Left forelimb (tissue), 1 donor: ENCODE measurements around the gene CCDC81.

ENCODE experiments used
- DNase-seq: peaks from one replicate; pipeline ENCODE4 v3.0.0-alpha.2; 2018; ENCODE audit warnings: low spot score

The CCDC81 gene

DNA sequence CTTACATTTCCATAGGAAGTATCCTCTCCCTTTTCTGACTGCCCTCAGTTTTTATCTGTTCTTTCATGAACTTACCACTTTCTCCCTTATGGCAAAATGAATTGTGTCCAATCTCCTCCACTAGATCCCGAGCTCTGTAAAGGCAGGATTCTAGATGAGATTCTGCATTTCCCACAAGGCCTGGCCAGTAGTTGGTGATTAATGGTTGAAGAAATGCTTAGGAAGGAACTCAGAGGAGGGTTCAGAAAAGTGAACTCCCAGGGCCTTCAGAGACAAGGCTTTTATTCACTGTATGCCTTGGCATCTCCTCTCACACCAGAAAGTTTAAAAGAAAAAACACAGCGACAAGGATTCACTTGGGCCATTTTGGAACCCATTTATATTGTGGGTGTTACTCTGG, 66.2 kb downstream of the CCDC81 start:
- no peak for DNase-seq

DNA sequence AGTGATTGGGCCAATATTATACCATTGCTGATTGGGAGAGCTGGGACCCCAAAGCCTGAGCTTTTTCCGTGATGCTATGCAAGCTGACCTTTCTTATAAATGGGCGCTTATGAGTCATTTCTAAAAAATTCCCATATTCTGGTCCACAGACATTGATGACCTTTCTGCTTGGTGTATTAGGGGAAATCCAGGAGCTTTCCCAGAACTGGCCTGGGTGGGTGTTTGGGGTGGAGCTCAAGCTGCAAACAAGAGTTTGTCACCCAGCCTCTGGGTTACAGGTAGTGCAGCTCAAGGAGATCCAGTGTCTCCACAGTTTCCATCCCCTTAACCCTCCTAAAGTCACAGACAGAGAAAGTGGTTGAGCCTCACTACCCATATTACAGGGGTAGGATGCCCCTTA, 67.7 kb downstream of the CCDC81 start:
- DNase-seq: no peak

DNA sequence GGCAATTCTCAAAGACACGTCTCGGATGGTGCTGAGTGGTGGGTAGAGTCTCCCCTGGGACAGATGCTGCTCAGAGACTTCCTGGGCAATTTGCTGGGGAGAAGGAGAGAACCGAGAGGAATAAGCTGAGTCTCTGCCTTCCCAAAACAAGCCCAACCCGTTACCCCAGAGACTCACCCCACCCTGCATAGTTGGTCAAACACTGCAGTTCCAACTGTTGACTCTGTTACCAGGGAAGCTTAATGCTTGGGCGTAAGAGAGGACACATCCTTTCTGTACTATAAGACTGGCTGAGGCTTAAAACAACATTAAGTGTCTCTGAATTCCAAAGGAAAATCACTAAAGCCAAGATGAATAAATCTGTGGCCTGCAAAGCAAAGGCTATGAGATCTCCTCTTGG, 68.1 kb downstream of the CCDC81 start:
- no peak for DNase-seq

DNA sequence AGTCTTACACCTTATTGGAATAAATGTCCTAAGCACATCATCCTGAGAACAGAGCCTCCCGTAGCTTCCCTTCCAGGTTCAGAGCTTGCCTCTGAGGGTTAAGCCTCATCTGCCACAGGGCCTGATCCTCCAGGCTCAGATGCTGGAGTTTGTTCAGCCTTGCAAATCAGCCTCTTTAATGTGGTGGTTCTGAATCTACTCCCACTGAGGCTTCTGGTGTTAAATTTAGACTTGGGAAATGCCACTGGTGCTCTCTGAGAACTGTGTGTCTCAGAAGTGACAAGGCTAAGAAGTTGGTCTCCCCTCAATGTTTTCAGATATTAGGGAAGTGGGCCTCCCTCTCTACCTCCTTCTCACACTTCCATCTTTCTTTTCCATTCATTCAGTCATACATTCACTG, 68.7 kb downstream of the CCDC81 start:
- no peak for DNase-seq

DNA sequence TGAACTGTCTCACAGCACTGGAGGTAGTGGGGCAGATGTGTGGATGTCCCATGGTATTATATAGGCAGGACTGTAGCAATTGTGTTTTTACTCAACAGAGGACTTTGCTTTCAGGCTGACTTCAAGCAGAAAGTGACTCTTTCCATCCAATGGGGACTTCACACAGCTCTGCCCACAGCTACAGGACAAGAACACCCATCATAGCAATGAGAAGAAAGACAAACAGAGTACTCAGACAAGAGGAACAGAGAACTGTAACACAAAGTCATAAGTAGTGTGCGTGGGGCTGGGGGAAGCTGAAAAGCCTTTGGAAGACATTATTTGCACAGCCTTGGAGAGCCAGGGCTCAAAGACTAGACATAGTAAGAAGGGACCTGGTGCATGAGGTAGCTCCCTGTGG, 70.3 kb downstream of the CCDC81 start:
- DNase-seq: no peak

DNA sequence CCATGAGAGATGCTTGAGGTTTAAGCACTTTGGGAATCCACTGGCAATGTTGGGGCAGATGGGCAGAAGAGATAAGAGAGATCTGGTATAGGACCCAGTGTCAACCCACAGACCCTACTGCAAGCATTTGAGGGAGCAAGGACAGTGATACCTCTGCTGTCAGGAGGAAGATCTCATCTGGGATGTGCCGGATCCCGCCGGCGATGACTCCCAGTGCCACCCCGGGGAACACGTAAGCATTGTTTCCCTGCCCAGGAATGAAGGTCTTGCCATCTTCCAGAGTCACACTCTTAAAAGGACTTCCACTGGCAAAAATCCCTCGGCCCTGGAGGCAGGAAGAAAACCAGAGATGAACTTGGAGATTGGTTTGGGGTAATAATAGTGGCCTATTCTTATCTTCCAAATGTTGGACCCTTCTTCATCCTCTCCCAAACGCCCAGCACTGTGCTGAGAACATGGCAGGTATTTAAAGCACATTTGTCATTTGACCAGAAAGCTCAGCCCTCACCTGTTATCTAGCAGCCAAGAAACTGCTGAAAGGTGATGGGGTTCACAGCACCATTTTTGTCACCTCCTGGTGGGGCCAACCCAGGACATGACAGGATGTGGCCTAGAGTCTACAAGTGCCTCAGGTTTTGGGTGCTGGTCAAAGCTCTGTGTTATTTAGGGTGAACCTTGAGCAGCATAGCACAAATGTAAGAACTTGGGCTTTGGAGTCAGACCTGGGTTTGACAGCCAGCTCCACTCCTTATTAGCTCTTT, 71.7 kb downstream of the CCDC81 start:
- DNase-seq: no peak

DNA sequence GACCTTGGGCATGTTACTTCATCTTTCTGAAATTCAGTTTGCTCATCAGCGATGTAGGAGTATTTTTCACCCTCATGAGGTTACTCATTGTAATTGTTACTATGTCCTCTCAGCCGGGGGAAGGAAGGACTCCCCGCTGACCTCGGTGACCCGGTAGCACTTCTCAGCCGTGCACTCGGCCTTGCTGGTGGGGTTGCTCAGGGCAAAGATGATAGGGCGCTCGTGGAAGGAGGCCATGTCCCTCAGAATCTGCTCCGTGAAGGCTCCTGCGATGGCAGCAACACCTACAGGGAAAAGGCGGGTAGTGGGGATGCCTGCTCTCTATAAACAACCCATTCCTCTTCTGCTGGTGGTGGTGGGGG, 72.2 kb downstream of the CCDC81 start:
- DNase-seq: no peak

DNA sequence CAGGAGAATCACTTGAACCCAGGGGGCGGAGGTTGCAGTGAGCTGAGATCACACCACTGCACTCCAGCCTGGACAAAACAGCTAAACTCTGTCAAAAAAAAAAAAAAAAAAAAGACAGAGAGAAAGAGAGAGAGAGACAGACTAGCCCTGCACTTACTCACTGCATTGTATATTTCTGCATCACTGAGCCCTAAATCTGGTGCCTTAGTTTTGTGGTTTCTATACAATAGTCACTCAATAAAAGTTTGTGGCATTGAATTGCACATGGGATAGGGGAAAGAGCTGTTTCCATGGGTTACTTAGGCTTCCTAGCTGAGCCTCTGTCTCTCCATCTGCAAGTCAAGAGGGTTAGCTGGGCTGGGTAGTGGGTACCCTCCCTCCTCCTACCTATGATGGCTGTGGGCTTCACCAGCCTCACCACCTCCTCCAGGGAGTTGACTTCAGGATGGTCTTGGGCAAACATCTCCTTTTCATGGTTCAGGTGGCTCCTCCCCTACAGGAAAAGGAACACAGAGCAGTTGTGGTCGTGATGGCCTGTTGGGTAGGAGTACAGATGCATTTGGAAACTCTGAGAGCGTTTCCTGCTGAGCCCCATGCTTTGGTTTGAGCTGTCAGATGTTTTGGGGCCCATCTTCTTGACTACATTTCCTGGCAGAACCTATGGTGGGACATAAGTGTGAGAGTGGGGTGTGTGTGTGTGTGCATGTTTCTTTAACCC, 73.2 kb downstream of the CCDC81 start:
- DNase-seq: no peak

DNA sequence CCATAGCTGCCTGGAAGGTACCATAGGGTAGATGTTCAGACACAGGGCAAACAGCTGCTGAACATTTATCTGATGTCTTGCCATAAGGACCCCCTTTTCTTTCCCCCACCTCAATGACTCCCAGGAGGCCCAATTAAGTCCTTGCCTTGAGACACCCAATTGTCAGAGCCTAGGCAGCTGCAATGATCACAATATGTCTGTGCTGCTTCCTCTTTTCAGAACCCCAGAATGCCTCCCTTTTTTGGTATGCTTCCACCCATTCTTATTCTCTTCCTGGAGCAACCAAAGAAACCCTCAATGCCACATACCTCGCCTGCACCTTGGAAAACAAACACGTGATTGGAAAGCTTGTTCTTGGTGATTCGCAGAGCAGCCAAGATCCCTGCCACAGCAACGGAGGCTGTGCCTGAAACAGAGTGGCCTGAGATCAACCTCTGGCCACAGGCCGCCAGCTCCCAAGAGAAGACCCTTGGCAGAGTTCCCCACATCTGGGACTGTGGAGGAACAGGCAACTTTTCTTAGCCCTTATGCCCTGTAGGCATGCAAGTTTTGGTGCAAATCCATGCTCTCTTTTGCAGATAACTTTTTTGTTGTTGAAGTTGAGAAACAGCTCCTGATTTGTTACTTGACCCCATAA, 75.4 kb downstream of the CCDC81 start:
- no peak for DNase-seq

DNA sequence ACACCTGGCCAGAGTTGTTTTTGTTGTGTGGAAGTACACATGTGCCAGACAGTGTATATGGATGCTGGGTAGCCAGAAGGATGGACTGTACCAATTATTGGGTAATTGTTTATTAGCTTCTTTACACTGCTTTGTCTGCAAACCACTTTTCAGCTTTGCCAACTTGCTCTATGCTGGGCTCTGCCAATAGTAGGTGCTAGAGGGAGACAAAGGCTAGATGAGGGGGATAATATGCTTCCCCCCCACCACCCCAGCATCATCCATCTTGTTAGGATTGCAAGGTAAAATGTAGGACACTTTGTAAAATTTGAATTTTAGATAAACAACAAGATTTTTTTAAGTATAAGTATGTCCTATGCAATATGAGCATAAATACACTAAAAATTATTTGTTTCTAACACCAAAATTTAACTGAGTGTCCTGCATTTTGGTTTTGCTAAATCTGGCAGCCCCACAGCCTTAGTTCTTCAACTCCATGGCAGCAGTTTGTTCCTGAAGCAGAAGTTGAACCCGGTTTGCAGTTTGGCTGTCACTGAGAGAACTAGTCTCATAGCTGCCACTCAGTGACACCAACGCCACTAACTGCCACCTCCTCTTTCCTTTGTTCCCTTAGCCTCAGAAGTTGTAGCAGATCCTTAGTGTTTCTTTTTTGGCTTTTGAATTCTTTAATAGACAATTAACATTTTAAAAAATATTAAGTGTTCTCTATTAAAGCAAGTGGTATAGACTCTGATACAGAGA, 78.8 kb downstream of the CCDC81 start:
- DNase-seq: no peak

DNA sequence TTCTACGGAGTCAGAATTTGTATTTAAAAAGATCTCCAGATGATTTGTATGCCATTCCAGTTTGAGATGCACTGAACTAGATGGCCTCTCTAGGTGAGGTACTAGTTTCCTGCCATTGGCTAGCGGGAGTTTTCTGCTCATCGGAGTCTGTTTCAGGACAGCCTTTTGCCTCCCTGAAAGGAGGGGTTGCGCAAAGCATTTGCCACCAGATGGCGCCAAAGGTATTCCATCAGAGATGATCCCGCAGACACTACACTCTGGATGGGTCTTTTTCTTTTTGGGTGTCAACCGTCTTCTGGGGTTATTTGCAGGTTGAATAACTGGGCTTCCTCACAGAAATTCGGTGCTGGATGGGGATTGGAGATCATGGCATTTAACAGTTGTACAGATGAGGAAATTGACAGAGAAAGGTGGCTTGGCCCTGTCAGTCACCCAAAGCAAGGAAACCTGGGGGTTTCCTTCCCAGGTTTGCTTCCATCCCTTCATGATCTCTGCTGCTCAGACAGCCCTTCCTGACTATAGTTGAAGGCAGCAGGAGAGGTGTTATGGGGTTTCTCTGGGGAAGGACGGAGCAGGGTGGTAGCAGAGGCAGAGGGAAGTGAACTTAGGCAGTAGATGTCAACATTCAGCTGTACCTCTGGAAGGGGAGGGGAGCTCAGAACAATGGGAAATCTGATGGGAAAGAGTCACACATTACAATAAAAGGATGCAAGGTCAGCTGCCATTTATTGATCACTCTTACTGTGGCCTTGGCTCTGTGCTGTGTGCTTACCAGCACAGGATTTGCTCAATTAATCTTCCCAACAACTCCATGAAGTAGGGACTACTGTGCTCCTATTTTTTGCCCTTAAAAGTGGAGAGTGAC, 81.6 kb downstream of the CCDC81 start:
- peak; percentile 78 for DNase-seq

DNA sequence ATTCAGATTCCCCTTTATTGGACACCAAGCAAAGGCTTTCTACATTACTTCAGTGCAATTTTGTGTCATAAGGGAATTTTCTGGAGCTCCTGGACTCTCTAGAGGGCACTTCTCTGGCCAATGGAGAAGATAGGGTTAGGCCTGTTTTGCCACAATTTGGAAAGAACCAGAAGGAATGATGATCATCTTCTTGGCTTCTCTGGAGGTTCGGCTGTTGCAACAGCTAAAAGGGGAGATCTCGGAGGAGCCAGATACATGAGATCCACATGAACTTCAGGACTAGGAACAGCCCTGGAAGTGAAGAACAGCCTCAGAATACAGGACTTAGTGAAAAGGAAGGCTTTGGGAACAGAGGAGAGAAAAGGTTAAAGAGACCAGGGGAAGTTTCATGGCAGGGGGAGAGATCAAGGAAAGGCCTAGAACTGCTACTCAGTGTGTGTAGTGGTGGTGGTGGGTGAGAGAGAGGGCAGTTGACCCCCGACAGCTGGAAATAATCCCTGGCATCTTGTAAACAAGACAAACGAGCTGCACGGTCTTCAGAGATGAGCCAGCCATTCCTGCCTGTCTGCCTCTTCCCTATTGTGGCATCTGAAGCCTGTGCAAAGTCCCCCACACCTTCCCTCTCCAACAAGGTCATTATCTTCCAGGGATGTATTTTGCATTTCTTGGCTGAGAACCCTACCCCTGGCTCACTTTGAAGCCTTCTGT, 83.8 kb downstream of the CCDC81 start:
- no peak for DNase-seq

DNA sequence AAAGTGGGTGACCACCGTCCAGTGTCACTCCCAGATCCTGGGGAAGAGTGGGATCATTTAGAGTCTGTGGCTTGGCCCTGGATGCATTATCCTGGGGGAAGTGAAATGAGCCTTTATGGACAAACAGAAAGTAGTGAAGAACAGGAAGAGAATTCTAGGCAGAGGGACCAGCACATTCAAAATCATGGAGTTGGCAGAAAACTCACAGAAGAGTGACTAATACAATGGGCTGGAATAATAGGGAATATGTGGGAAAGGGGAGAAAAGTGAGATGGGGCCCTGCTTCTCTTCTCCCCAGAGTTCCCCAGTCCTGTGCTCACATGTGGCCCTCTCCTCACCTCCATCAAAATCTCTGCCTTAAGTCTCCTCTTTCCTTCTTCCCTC, 84.3 kb downstream of the CCDC81 start:
- no peak for DNase-seq

DNA sequence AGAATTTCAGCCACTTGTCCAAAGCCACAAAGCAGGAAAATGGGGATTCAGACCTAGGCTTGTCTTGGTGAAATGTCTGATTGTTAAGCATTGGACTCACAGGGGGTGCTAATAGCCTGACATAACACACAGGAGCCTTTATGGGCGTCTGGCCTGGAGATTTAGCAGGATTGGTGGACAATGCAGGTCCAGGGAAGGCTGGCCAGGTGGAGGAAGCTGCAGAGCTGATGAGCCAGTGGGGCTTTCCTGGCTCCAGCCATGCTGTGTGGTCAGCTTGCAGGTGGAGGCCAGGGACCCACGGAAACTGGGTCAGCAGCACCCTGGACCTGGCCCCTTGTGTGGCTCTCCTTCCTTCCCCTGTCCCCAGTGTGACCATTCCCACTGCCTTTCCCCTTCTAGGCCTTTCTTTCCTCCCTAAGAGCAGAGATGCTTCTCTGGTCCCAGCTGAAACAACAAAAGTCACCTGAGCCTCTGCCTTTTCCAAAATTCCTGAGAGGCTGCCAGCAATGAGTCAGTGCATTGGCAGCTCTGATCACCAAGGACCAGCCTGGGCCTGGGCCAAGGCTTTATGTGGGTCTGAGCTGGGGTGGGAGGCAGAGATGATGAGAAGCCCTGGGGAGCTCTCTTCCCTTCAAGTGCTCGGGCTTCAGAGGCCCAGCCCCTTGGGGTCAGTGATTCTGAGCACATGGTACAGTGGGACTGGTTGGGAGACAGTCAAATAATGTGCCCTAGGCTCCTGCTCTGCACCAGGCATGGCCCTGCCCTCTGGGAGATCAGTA, 85.2 kb downstream of the CCDC81 start:
- no peak for DNase-seq

DNA sequence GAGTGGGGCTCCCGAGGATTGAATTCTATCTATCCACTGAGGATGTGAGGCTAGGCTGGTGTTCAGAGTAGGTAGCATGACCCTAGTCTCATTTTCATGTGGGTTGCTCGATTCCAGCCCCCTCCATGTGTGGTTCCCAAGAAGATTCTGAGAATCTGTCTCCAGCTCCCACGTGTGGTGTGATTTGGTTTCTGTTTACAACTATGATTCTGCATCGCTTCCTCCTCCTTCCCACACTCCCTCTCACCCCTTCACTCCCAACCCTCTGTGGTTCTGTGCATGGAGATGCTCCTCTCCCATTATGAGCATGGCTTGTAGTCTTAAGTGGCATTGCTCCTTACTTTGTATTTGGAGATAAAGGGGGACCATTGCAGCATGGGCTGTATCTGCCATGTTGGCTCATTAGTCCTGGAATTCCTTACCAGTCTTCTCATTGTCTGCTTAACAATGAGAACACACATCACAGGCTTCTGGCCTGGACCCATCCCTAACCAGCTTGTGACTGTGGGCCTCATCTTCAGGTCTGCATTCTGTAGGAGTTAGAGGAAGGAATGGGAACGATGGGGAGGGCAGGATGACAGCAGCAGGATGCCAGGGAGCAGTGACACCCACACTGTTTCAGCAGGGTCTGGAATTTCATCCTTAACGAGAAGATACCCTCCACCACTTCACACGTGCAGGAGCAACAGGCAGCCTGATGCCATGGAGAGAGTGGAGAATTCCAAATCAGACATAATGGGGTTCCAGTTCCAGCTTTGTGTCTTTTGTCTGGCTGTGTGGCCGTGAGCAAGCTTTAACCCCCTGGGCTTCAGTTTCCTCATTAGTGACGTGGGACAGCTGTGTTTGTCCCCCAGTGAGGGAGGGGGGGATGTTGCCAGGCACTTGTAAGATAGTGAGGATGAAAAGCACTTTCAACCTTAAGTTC, 86.0 kb downstream of the CCDC81 start:
- DNase-seq: no peak

DNA sequence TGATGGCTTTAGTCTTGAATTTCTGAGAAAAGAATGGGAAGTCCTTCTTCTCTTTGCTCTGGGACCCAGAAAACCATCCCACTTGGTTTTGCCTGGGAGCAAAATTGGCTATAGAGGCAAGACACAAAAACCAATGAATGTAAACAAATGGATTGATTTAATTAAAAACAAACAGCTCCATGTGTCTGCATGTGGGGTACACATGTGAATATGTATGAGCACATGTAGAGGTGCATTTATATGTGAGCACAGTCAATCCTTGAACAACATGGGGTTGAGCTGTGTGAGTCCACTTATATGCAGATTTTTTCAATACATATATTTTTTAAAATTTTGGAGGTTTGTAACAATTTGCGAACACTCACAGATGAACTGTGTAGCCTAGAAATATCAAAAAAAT, 87.2 kb downstream of the CCDC81 start:
- no peak for DNase-seq

DNA sequence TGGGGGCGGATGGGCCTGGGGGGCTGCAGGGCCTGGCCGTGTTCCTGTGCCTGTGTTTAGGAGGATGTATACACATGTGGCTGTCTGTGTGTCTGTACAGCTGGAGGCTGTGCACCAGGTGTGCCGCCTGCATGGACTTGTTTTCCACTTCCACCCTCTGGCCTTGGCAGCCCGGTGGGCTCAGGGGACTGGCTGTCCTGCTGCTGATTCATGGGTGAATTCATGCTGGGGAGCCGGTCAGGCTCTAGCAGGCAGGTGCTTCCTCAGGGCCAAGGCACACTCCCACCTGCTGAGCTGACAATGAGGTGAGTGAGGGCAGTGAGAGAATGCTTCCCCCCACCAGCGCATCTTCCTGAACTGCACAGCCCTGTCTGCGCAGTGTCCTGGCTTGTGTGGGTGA, 88.4 kb downstream of the CCDC81 start:
- no peak for DNase-seq

DNA sequence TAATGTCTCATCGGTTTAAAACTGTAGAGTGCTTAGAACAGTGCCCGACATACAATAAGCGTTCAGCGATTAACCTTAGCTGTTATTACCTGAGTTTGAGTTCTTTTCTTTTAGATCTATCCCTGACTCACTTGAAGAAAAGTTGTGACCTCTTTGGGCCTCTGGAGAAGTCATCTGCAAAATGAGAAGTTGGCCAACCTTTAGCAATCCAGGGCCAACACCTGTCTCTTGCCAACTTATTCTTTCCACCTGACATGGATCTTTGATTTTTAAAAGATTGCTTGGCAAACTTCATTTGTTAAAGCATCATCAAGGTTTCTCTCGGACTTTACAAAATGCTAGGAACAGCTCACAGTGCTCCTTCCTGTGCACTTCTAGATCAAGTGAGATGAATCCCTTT, 89.3 kb downstream of the CCDC81 start:
- no peak for DNase-seq
